Measurements from ENCODE around the gene SMARCA2. TPM values are rescaled to one million over a fixed set of nuclear protein-coding genes. Genes with fewer than 3 reads are reported as not detected.
A peak's percentile ranks its signal among the peaks of the same experiment; 100 is the strongest.

The SMARCA2 gene
- total and polyA plus RNA-seq, 4 donors = 18.8 to 67.0 (median 41.1) TPM

DNA sequence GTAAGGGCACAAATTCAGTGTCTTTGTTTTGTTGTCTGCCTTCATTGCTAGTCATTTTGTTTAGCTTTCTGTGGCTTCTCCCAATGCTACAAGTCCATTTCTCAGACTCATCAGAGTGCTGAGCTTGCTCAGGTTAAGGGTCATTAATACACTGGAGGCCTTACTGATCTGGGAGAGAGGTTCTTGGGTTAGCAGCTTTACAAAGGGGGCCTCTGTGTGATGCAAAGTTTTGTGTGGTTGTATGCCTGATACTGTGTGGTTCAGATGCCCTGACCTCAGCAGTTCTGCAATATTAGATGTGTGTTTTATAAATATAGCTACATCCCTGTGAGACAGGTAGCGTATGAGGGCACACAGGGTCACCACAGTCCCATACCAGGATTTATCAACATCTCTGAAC, 34.8 kb upstream of the SMARCA2 start:
- Histone ChIP-seq H3K27ac (ENCODE audit: low read depth in 1 of 2, low read length in 2 of 2) (peak overlapping the region; percentile 68 to 88), H3K4me3 (ENCODE audit: low read depth in 1 of 3, low read length in 3 of 3) (peak overlapping the region; percentile 9 to 48 (median 34)), H3K36me3 (ENCODE audit: control insufficient read depth in 4 of 4, insufficient read depth in 3 of 4, low read depth in 1 of 4, low read length in 3 of 4) (no peaks in the 10 kb centered on the region), H3K9me3 (ENCODE audit: control insufficient read depth in 4 of 4, low read length in 3 of 4) (no peaks in the 10 kb centered on the region), H3K9ac (ENCODE audit: low read depth in 1 of 2, low read length in 2 of 2) (peak overlapping the region; percentile 24 to 69), H3K27me3 (ENCODE audit: control insufficient read depth in 4 of 4, insufficient read depth in 4 of 4, low read length in 3 of 4) (no peaks in the 10 kb centered on the region), H3K4me1 (ENCODE audit: control insufficient read depth in 4 of 4, insufficient read depth in 4 of 4, low read length in 3 of 4) (peaks cover 6 to 32% (median 25%) of the 10 kb centered on the region in 4 donors)
- no peak for DNase-seq (ENCODE audit: low spot score)
- whole genome bisulfite sequencing = 36% methylated on average over 1 of the region's 1 CpG
- TF ChIP-seq NR2F2 (IDR thresholded peaks at IDR 0.05) (no peak), RXRA (IDR thresholded peaks at IDR 0.05) (peak in 1 of 2 donors; percentile 59)

DNA sequence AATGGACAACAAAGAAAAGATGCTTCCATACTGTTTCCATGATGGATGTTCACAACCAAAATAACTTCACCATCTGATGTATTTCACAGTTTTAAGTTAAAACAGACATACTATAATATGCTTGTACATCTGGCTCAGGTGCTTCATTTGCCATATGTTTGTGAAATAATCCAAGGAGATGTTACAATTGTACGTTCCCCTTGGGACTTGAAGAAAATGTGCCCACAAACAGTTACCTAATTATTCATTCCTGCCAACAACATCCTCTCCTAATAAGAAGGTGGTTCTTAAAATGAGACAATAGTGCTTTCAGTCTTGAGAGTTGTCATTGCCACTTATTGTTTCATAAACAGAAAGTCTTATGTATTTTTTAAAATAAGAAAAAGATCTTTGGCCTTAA, 33.1 kb upstream of the SMARCA2 start:
- Histone ChIP-seq H3K4me1 (ENCODE audit: control insufficient read depth in 4 of 4, insufficient read depth in 4 of 4, low read length in 3 of 4) (peaks cover 6 to 32% (median 25%) of the 10 kb centered on the region in 4 donors), H3K9me3 (ENCODE audit: control insufficient read depth in 4 of 4, low read length in 3 of 4) (no peaks in the 10 kb centered on the region), H3K4me3 (ENCODE audit: low read depth in 1 of 3, low read length in 3 of 3) (no peak overlapping the region), H3K9ac (ENCODE audit: low read depth in 1 of 2, low read length in 2 of 2) (no peak overlapping the region), H3K36me3 (ENCODE audit: control insufficient read depth in 4 of 4, insufficient read depth in 3 of 4, low read depth in 1 of 4, low read length in 3 of 4) (no peaks in the 10 kb centered on the region), H3K27me3 (ENCODE audit: control insufficient read depth in 4 of 4, insufficient read depth in 4 of 4, low read length in 3 of 4) (no peaks in the 10 kb centered on the region), H3K27ac (ENCODE audit: low read depth in 1 of 2, low read length in 2 of 2) (no peak overlapping the region)
- TF ChIP-seq YY1 (IDR thresholded peaks at IDR 0.05) (no peak), RXRA (IDR thresholded peaks at IDR 0.05) (no peak), FOXA1 (IDR thresholded peaks at IDR 0.05) (no peak), HNF4G (IDR thresholded peaks at IDR 0.05) (no peak)
- WGBS = 83% methylated on average over 1 of the region's 1 CpG
- DNase-seq (ENCODE audit: low spot score) = no peak

GRCh38 chr9:1986341-1986740, 28.8 kb upstream of the SMARCA2 start:
- no peaks in the 10 kb centered on the region for H3K36me3 ChIP-seq (ENCODE audit: control insufficient read depth in 4 of 4, insufficient read depth in 3 of 4, low read depth in 1 of 4, low read length in 3 of 4)
- no peak overlapping the region for H3K4me3 ChIP-seq (ENCODE audit: low read depth in 1 of 3, low read length in 3 of 3)
- H3K9me3 ChIP-seq (ENCODE audit: control insufficient read depth in 4 of 4, low read length in 3 of 4) = no peaks in the 10 kb centered on the region
- H3K9ac ChIP-seq (ENCODE audit: low read depth in 1 of 2, low read length in 2 of 2) = no peak overlapping the region
- peaks cover 0 to 2% (median 1%) of the 10 kb centered on the region in 4 donors for H3K4me1 ChIP-seq (ENCODE audit: control insufficient read depth in 4 of 4, insufficient read depth in 4 of 4, low read length in 3 of 4)
- no peak for DNase-seq (ENCODE audit: low spot score)
- peak in 1 of 2 donors; percentile 53 for TF ChIP-seq HNF4A (conservative IDR thresholded peaks at IDR 0.05)
- TF ChIP-seq JUND (IDR thresholded peaks at IDR 0.05) = no peak
- TF ChIP-seq YY1 (IDR thresholded peaks at IDR 0.05) = peak; percentile 30
- H3K27ac ChIP-seq (ENCODE audit: low read depth in 1 of 2, low read length in 2 of 2) = no peak overlapping the region
- H3K27me3 ChIP-seq (ENCODE audit: control insufficient read depth in 4 of 4, insufficient read depth in 4 of 4, low read length in 3 of 4) = no peaks in the 10 kb centered on the region

DNA sequence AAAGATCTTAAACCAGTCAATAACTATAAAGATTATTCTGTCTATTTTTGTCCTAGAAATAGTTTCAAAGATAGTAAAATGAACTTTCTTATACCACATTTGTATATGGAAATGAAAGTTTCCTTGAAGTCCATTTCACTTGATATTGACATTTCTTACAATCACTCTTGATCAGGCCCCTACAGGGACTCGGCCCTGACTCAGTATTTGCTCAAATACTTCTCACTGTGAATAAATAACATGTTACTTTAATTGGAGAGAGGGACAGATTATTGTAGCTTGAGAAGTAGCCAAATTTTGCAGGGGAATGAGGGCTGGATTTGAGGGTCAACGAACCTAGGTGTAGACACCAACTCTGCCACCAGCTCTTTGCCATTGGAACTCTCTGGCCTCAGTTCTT, 25.6 kb upstream of the SMARCA2 start:
- Histone ChIP-seq H3K4me3 (ENCODE audit: low read depth in 1 of 3, low read length in 3 of 3) (no peak overlapping the region), H3K4me1 (ENCODE audit: control insufficient read depth in 4 of 4, insufficient read depth in 4 of 4, low read length in 3 of 4) (no peaks in the 10 kb centered on the region), H3K27me3 (ENCODE audit: control insufficient read depth in 4 of 4, insufficient read depth in 4 of 4, low read length in 3 of 4) (no peaks in the 10 kb centered on the region), H3K9ac (ENCODE audit: low read depth in 1 of 2, low read length in 2 of 2) (no peak overlapping the region), H3K27ac (ENCODE audit: low read depth in 1 of 2, low read length in 2 of 2) (no peak overlapping the region), H3K36me3 (ENCODE audit: control insufficient read depth in 4 of 4, insufficient read depth in 3 of 4, low read depth in 1 of 4, low read length in 3 of 4) (no peaks in the 10 kb centered on the region), H3K9me3 (ENCODE audit: control insufficient read depth in 4 of 4, low read length in 3 of 4) (no peaks in the 10 kb centered on the region)
- WGBS = 56% methylated on average over 2 of the region's 2 CpGs
- no peak for DNase-seq (ENCODE audit: low spot score)
- TF ChIP-seq ZBTB33 (IDR thresholded peaks at IDR 0.05) = no peak

- H3K36me3 ChIP-seq (ENCODE audit: control insufficient read depth in 4 of 4, insufficient read depth in 3 of 4, low read depth in 1 of 4, low read length in 3 of 4) = no peaks in the 10 kb centered on the region
- no peaks in the 10 kb centered on the region for H3K4me1 ChIP-seq (ENCODE audit: control insufficient read depth in 4 of 4, insufficient read depth in 4 of 4, low read length in 3 of 4)
- DNase-seq (ENCODE audit: low spot score) = no peak
- no peak overlapping the region for H3K4me3 ChIP-seq (ENCODE audit: low read depth in 1 of 3, low read length in 3 of 3)
- H3K9me3 ChIP-seq (ENCODE audit: control insufficient read depth in 4 of 4, low read length in 3 of 4) = no peaks in the 10 kb centered on the region
- H3K9ac ChIP-seq (ENCODE audit: low read depth in 1 of 2, low read length in 2 of 2) = no peak overlapping the region
- H3K27ac ChIP-seq (ENCODE audit: low read depth in 1 of 2, low read length in 2 of 2) = no peak overlapping the region
- H3K27me3 ChIP-seq (ENCODE audit: control insufficient read depth in 4 of 4, insufficient read depth in 4 of 4, low read length in 3 of 4) = no peaks in the 10 kb centered on the region
- 70% methylated on average over 5 of the region's 5 CpGs for WGBS
- no peak for TF ChIP-seq GABPA (IDR thresholded peaks at IDR 0.05 in 1 of 2, conservative IDR thresholded peaks at IDR 0.05 in 1 of 2)
- peak; percentile 60 for TF ChIP-seq RAD21 (IDR thresholded peaks at IDR 0.05)
- TF ChIP-seq, protein P1, sequence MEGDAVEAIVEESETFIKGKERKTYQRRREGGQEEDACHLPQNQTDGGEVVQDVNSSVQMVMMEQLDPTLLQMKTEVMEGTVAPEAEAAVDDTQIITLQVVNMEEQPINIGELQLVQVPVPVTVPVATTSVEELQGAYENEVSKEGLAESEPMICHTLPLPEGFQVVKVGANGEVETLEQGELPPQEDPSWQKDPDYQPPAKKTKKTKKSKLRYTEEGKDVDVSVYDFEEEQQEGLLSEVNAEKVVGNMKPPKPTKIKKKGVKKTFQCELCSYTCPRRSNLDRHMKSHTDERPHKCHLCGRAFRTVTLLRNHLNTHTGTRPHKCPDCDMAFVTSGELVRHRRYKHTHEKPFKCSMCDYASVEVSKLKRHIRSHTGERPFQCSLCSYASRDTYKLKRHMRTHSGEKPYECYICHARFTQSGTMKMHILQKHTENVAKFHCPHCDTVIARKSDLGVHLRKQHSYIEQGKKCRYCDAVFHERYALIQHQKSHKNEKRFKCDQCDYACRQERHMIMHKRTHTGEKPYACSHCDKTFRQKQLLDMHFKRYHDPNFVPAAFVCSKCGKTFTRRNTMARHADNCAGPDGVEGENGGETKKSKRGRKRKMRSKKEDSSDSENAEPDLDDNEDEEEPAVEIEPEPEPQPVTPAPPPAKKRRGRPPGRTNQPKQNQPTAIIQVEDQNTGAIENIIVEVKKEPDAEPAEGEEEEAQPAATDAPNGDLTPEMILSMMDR (IDR thresholded peaks at IDR 0.05; ENCODE audit: low read depth, low read length, missing input control) = peak; percentile 28
Observed at GRCh38 chr9:1994180-1994579, 21.0 kb upstream of the SMARCA2 start.

Measured in liver (tissue), 9 donors.